ENCODE data around the gene MAP4K3. TPM values are rescaled to one million over a fixed set of nuclear protein-coding genes. Genes with fewer than 3 reads are reported as not detected.
"Not testable (repeated sequence)": the region's sequence is repeated elsewhere in the genome, so short reads cannot be mapped to it uniquely, and the experiment has no call there.

Gene MAP4K3
- total RNA-seq, 2 experiments from 2014 or later = 8.6 to 12.3 TPM

- DNase-seq = peak; percentile 51
- ChIA-PET POLR2A (interaction anchor here (1.2 to 2.4 kb wide), 3 partner anchors 12 to 125 kb away, joined by 3 to 12 read pairs (median 8); partner anchors contain the start of gene SOS1), CTCF (interaction anchor here (0.9 to 2.6 kb wide), 8 partner anchors 9 to 297 kb away, joined by 3 to 16 read pairs (median 4); no protein-coding TSS in a partner anchor)
- Mint-ChIP-seq H3K4me1 (peaks cover 23% of the 10 kb centered on the region), H3K27ac (peak overlapping the region; percentile 20), H3K4me3 (peak overlapping the region; percentile 67)
- H3K36me3 Mint-ChIP-seq (ENCODE audit: low read depth); H3K27me3 Mint-ChIP-seq; H3K9me3 Mint-ChIP-seq: not testable (repeated sequence)
These were observed 192.0 kb downstream of the MAP4K3 start for GRCh38 chr2:39244963-39245625.

GRCh38 chr2:39244241-39244862 is 192.7 kb downstream of the MAP4K3 start:
- H3K36me3 Mint-ChIP-seq (ENCODE audit: low read depth); H3K27ac Mint-ChIP-seq; H3K9me3 Mint-ChIP-seq; DNase-seq; H3K27me3 Mint-ChIP-seq: not testable (repeated sequence)
- Mint-ChIP-seq H3K4me1 (peaks cover 23% of the 10 kb centered on the region), H3K4me3 (peak overlapping the region; percentile 67)
- ChIA-PET CTCF (interaction anchor here (0.9 to 2.6 kb wide), 7 partner anchors 9 to 297 kb away, joined by 3 to 16 read pairs (median 4); no protein-coding TSS in a partner anchor), POLR2A (interaction anchor here (1.2 to 2.4 kb wide), 3 partner anchors 12 to 124 kb away, joined by 3 to 12 read pairs (median 8); partner anchors contain the start of gene SOS1)

GRCh38 chr2:39243469-39244123 is 193.5 kb downstream of the MAP4K3 start, which contains the start of gene CDKL4:
Gene CDKL4 (minus strand): TSS chr2:39243970.
- Mint-ChIP-seq H3K27ac (peak within 1 kb of the TSS; percentile 20), H3K9me3 (no peaks in the 10 kb centered on the region), H3K4me1 (peaks cover 23% of the 10 kb centered on the region), H3K4me3 (peak within 1 kb of the TSS; percentile 67), H3K36me3 (ENCODE audit: low read depth) (peaks cover 5% of the 10 kb centered on the region), H3K27me3 (peaks cover 6% of the 10 kb centered on the region)
- ChIA-PET POLR2A (interaction anchor here (2.4 kb wide), 1 partner anchor 16 kb away, joined by 8 read pairs; no protein-coding TSS in a partner anchor), CTCF (interaction anchor here (2.6 kb wide), 1 partner anchor 14 kb away, joined by 14 read pairs; no protein-coding TSS in a partner anchor)
- DNase-seq = peak; percentile 57

- ChIA-PET CTCF (interaction anchor here (1.0 to 1.3 kb wide), 3 partner anchors 12 to 294 kb away, joined by 3 to 4 read pairs (median 3); no protein-coding TSS in a partner anchor), POLR2A (no interaction called here)
- DNase-seq = no peak
- H3K9me3 Mint-ChIP-seq = no peaks in the 10 kb centered on the region
- peaks cover 23% of the 10 kb centered on the region for H3K4me1 Mint-ChIP-seq
- no peak overlapping the region for H3K27ac Mint-ChIP-seq
- H3K36me3 Mint-ChIP-seq (ENCODE audit: low read depth) = peaks cover 4% of the 10 kb centered on the region
- peaks cover 6% of the 10 kb centered on the region for H3K27me3 Mint-ChIP-seq
- H3K4me3 Mint-ChIP-seq = no peak overlapping the region
These were observed 195.5 kb downstream of the MAP4K3 start for GRCh38 chr2:39241588-39241987.

- POLR2A ChIA-PET = no interaction called here
- Mint-ChIP-seq H3K27me3 (peaks cover 8% of the 10 kb centered on the region), H3K36me3 (ENCODE audit: low read depth) (peaks cover 4% of the 10 kb centered on the region), H3K4me1 (peaks cover 19% of the 10 kb centered on the region), H3K9me3 (no peaks in the 10 kb centered on the region), H3K27ac (no peak overlapping the region), H3K4me3 (no peak overlapping the region)
- DNase-seq = no peak
- CTCF ChIA-PET = no interaction called here
These were observed 196.3 kb downstream of the MAP4K3 start for GRCh38 chr2:39240758-39241157.

GRCh38 chr2:39234754-39235153 is 202.3 kb downstream of the MAP4K3 start:
- Mint-ChIP-seq H3K4me1 (peaks cover 2% of the 10 kb centered on the region), H3K9me3 (no peaks in the 10 kb centered on the region), H3K36me3 (ENCODE audit: low read depth) (peaks cover 3% of the 10 kb centered on the region), H3K27me3 (peaks cover 4% of the 10 kb centered on the region), H3K27ac (no peak overlapping the region), H3K4me3 (no peak overlapping the region)
- DNase-seq = no peak
- ChIA-PET CTCF (interaction anchor here (1.9 kb wide), 1 partner anchor 287 kb away, joined by 6 read pairs; no protein-coding TSS in a partner anchor), POLR2A (interaction anchor here (1.2 kb wide), 1 partner anchor 115 kb away, joined by 4 read pairs; no protein-coding TSS in a partner anchor)

GRCh38 chr2:39232141-39232540 is 204.9 kb downstream of the MAP4K3 start:
- CTCF ChIA-PET = interaction anchor here (0.6 to 1.7 kb wide), 5 partner anchors 11 to 285 kb away, joined by 3 to 7 read pairs (median 6); partner anchors contain the start of gene SOS1
- Mint-ChIP-seq H3K4me1 (peaks cover 27% of the 10 kb centered on the region), H3K4me3 (no peak overlapping the region), H3K9me3 (no peaks in the 10 kb centered on the region), H3K27ac (no peak overlapping the region), H3K27me3 (peaks cover 4% of the 10 kb centered on the region), H3K36me3 (ENCODE audit: low read depth) (peaks cover 4% of the 10 kb centered on the region)
- no peak for DNase-seq
- POLR2A ChIA-PET = no interaction called here

- Mint-ChIP-seq H3K9me3 (no peaks in the 10 kb centered on the region), H3K36me3 (ENCODE audit: low read depth) (peaks cover 8% of the 10 kb centered on the region), H3K4me1 (peaks cover 51% of the 10 kb centered on the region), H3K27me3 (no peaks in the 10 kb centered on the region), H3K27ac (peak overlapping the region; percentile 90), H3K4me3 (peak overlapping the region; percentile 64)
- ChIA-PET POLR2A (interaction anchor here (0.6 to 7.7 kb wide), 29 partner anchors 11 to 565 kb away, joined by 3 to 387 read pairs (median 6); partner anchors contain the start of genes CDKL4, SOS1 and SRSF7), CTCF (interaction anchor here (0.8 to 4.4 kb wide), 38 partner anchors 11 to 293 kb away, joined by 3 to 192 read pairs (median 5); partner anchors contain the start of genes CDKL4 and SOS1)
- peak; percentile 52 for DNase-seq
These were observed 208.5 kb downstream of the MAP4K3 start for GRCh38 chr2:39228413-39229209.

GRCh38 chr2:39227628-39228412 is 209.3 kb downstream of the MAP4K3 start:
- H3K27me3 Mint-ChIP-seq = no peaks in the 10 kb centered on the region
- H3K4me1 Mint-ChIP-seq = peaks cover 53% of the 10 kb centered on the region
- H3K4me3 Mint-ChIP-seq = peak overlapping the region; percentile 64
- H3K36me3 Mint-ChIP-seq (ENCODE audit: low read depth) = peaks cover 11% of the 10 kb centered on the region
- peak; percentile 88 for DNase-seq
- H3K9me3 Mint-ChIP-seq = no peaks in the 10 kb centered on the region
- peak overlapping the region; percentile 90 for H3K27ac Mint-ChIP-seq
- POLR2A ChIA-PET = interaction anchor here (0.9 to 7.7 kb wide), 24 partner anchors 10 to 477 kb away, joined by 3 to 387 read pairs (median 6); partner anchors contain the start of genes CDKL4, SOS1 and SRSF7
- CTCF ChIA-PET = interaction anchor here (0.6 to 4.4 kb wide), 27 partner anchors 11 to 280 kb away, joined by 3 to 192 read pairs (median 4); partner anchors contain the start of gene SOS1

- ChIA-PET CTCF (interaction anchor here (0.9 to 1.9 kb wide), 6 partner anchors 20 to 278 kb away, joined by 3 to 10 read pairs (median 5); partner anchors contain the start of gene SOS1), POLR2A (interaction anchor here (0.9 to 7.7 kb wide), 7 partner anchors 8 to 101 kb away, joined by 3 to 387 read pairs (median 4); partner anchors contain the start of gene SOS1)
- H3K9me3 Mint-ChIP-seq = peaks cover 7% of the 10 kb centered on the region
- peaks cover 22% of the 10 kb centered on the region for H3K36me3 Mint-ChIP-seq (ENCODE audit: low read depth)
- peaks cover 62% of the 10 kb centered on the region for H3K4me1 Mint-ChIP-seq
- H3K27ac Mint-ChIP-seq = peak overlapping the region; percentile 41
- H3K4me3 Mint-ChIP-seq = no peak overlapping the region
- DNase-seq = no peak
- no peaks in the 10 kb centered on the region for H3K27me3 Mint-ChIP-seq
These were observed 211.5 kb downstream of the MAP4K3 start for GRCh38 chr2:39225567-39225966.

GRCh38 chr2:39223909-39224308 is 213.2 kb downstream of the MAP4K3 start:
- Mint-ChIP-seq H3K4me1 (peaks cover 66% of the 10 kb centered on the region), H3K27ac (no peak overlapping the region), H3K9me3 (peaks cover 7% of the 10 kb centered on the region), H3K27me3 (no peaks in the 10 kb centered on the region), H3K36me3 (ENCODE audit: low read depth) (peaks cover 30% of the 10 kb centered on the region), H3K4me3 (no peak overlapping the region)
- ChIA-PET POLR2A (interaction anchor here (7.7 kb wide), 1 partner anchor 100 kb away, joined by 387 read pairs; the partner anchor contains the start of gene SOS1), CTCF (interaction anchor here (0.7 to 1.5 kb wide), 2 partner anchors 100 to 849 kb away, joined by 3 to 6 read pairs; no protein-coding TSS in a partner anchor)
- no peak for DNase-seq

Data from activated CD4-positive, alpha-beta memory T cell treated with anti-CD3 and anti-CD28 coated beads, Interleukin-2, amount 10 ng/mL, durations not matched to agents 7 days and 5 days (primary cell).